ENCODE results near the gene GLT6D1.

GLT6D1 gene

GRCh38 chr9:135614821-135615665 lies 24.3 kb downstream of the GLT6D1 start:
- TF ChIP-seq JUND (IDR thresholded peaks at IDR 0.05; ENCODE audit: low read depth), result no peak
- in situ Hi-C loops (cut with HindIII; ENCODE audit: low pct_unique_long_range_greater_than_20kb, low sequenced_read_pairs), result no loop called here
- DNase-seq (ENCODE audit: low read depth in 1 of 2, low spot score in 1 of 2), result no peak

GRCh38 chr9:135613946-135614805 lies 25.2 kb downstream of the GLT6D1 start:
- TF ChIP-seq JUND (IDR thresholded peaks at IDR 0.05; ENCODE audit: low read depth), result no peak
- DNase-seq (ENCODE audit: low read depth in 1 of 2, low spot score in 1 of 2), result no peak
- in situ Hi-C loops (cut with HindIII; ENCODE audit: low pct_unique_long_range_greater_than_20kb, low sequenced_read_pairs), result no loop called here

- DNase-seq (ENCODE audit: low read depth in 1 of 2, low spot score in 1 of 2), result no peak
- in situ Hi-C loops (cut with HindIII; ENCODE audit: low pct_unique_long_range_greater_than_20kb, low sequenced_read_pairs), result no loop called here
- TF ChIP-seq JUND (IDR thresholded peaks at IDR 0.05; ENCODE audit: low read depth), result no peak
Observed at GRCh38 chr9:135612981-135613910, 26.1 kb downstream of the GLT6D1 start.

- in situ Hi-C loops (cut with HindIII; ENCODE audit: low pct_unique_long_range_greater_than_20kb, low sequenced_read_pairs), result no loop called here
- no peak for DNase-seq (ENCODE audit: low read depth in 1 of 2, low spot score in 1 of 2)
- TF ChIP-seq JUND (IDR thresholded peaks at IDR 0.05; ENCODE audit: low read depth), result no peak
Observed at GRCh38 chr9:135612437-135612836, 26.9 kb downstream of the GLT6D1 start.

- TF ChIP-seq JUND (IDR thresholded peaks at IDR 0.05; ENCODE audit: low read depth), result no peak
- DNase-seq (ENCODE audit: low read depth in 1 of 2, low spot score in 1 of 2), result no peak
- in situ Hi-C loops (cut with HindIII; ENCODE audit: low pct_unique_long_range_greater_than_20kb, low sequenced_read_pairs), result no loop called here
Observed at GRCh38 chr9:135611875-135612209, 27.5 kb downstream of the GLT6D1 start.

- in situ Hi-C loops (cut with HindIII; ENCODE audit: low pct_unique_long_range_greater_than_20kb, low sequenced_read_pairs), result no loop called here
- no peak for TF ChIP-seq JUND (IDR thresholded peaks at IDR 0.05; ENCODE audit: low read depth)
- no peak for DNase-seq (ENCODE audit: low read depth in 1 of 2, low spot score in 1 of 2)
Observed at GRCh38 chr9:135611142-135611874, 28.0 kb downstream of the GLT6D1 start.

GRCh38 chr9:135610290-135611141 lies 28.8 kb downstream of the GLT6D1 start:
- DNase-seq (ENCODE audit: low read depth in 1 of 2, low spot score in 1 of 2), result no peak
- in situ Hi-C loops (cut with HindIII; ENCODE audit: low pct_unique_long_range_greater_than_20kb, low sequenced_read_pairs), result no loop called here
- TF ChIP-seq JUND (IDR thresholded peaks at IDR 0.05; ENCODE audit: low read depth), result no peak

- in situ Hi-C loops (cut with HindIII; ENCODE audit: low pct_unique_long_range_greater_than_20kb, low sequenced_read_pairs), result no loop called here
- TF ChIP-seq JUND (IDR thresholded peaks at IDR 0.05; ENCODE audit: low read depth), result no peak
- no peak for DNase-seq (ENCODE audit: low read depth in 1 of 2, low spot score in 1 of 2)
Observed at GRCh38 chr9:135609366-135609955, 29.9 kb downstream of the GLT6D1 start.

GRCh38 chr9:135608999-135609317 lies 30.4 kb downstream of the GLT6D1 start:
- no peak for TF ChIP-seq JUND (IDR thresholded peaks at IDR 0.05; ENCODE audit: low read depth)
- in situ Hi-C loops (cut with HindIII; ENCODE audit: low pct_unique_long_range_greater_than_20kb, low sequenced_read_pairs), result no loop called here
- DNase-seq (ENCODE audit: low read depth in 1 of 2, low spot score in 1 of 2), result no peak

GRCh38 chr9:135608294-135608998 lies 30.9 kb downstream of the GLT6D1 start:
- in situ Hi-C loops (cut with HindIII; ENCODE audit: low pct_unique_long_range_greater_than_20kb, low sequenced_read_pairs), result no loop called here
- TF ChIP-seq JUND (IDR thresholded peaks at IDR 0.05; ENCODE audit: low read depth), result no peak
- no peak for DNase-seq (ENCODE audit: low read depth in 1 of 2, low spot score in 1 of 2)

Data from T47D (cell line).